Keratinocyte (primary cell): ENCODE measurements around the gene OASL. TPM values are rescaled to one million over a fixed set of nuclear protein-coding genes. Genes with fewer than 3 reads are reported as not detected.

ENCODE experiments used
- DNase-seq: peaks from one replicate; pipeline ENCODE4 v3.0.0-alpha.2; 2011; ENCODE audit warnings: low read depth, missing footprints, low spot score
- FAIRE-seq: peaks from 2 replicates; lab custom pipeline; 2011; peaks lifted over from hg19 to GRCh38; lab: Jason Lieb, UNC
- H2AFZ ChIP-seq: 2 replicates; pipeline ENCODE4 v1.6.0; 2012; ENCODE audit warnings: low read length, control low read depth, inconsistent platforms; ENCODE audit not compliant: control insufficient read depth
- H3K27ac ChIP-seq: 2 replicates; pipeline ENCODE4 v1.5.1; 2011; ENCODE audit warnings: low read length; ENCODE audit not compliant: control insufficient read depth, insufficient read depth
- H3K27me3 ChIP-seq: 3 replicates; pipeline ENCODE4 v1.6.0; 2011; ENCODE audit warnings: low read length; ENCODE audit not compliant: control insufficient read depth, insufficient read depth; ENCODE audit errors: extremely low read depth
- H3K36me3 ChIP-seq, 2 experiments: 2 replicates in 1 of 2; 3 replicates in 1 of 2; pipeline ENCODE4 v1.5.1; 2011; ENCODE audit warnings: low read length in 2 of 2, mild to moderate bottlenecking in 1 of 2; ENCODE audit not compliant: control insufficient read depth in 2 of 2, insufficient read depth in 2 of 2; ENCODE audit errors: extremely low read depth in 1 of 2
- H3K4me1 ChIP-seq: 3 replicates; pipeline ENCODE4 v1.5.1; 2011; ENCODE audit warnings: low read length; ENCODE audit not compliant: control insufficient read depth, insufficient read depth; ENCODE audit errors: extremely low read depth
- H3K4me2 ChIP-seq: 3 replicates; pipeline ENCODE4 v1.6.0; 2011; ENCODE audit warnings: low read depth, low read length; ENCODE audit not compliant: control insufficient read depth, insufficient read depth; ENCODE audit errors: extremely low read depth
- H3K4me3 ChIP-seq, 3 experiments: fragments of 200-600 bp in 1 of 3; sonication (generic) in 1 of 3; 2 replicates in 2 of 3; 3 replicates in 1 of 3; pipeline ENCODE4 v1.5.1; 2011 to 2016; ENCODE audit warnings: low read length in 3 of 3, mild to moderate bottlenecking in 3 of 3, control low read depth in 2 of 3, inconsistent platforms in 1 of 3, low read depth in 1 of 3, mixed read lengths in 1 of 3, mixed run types in 1 of 3, moderate library complexity in 1 of 3; ENCODE audit not compliant: control insufficient read depth in 2 of 3, insufficient read depth in 2 of 3; ENCODE audit errors: extremely low read depth in 1 of 3
- H3K79me2 ChIP-seq: 2 replicates; pipeline ENCODE4 v1.6.0; 2012; ENCODE audit warnings: low read length; ENCODE audit not compliant: control insufficient read depth, insufficient read depth
- H3K9ac ChIP-seq: 3 replicates; pipeline ENCODE4 v1.6.0; 2011; ENCODE audit warnings: low read length; ENCODE audit not compliant: control insufficient read depth, insufficient read depth; ENCODE audit errors: extremely low read depth
- H3K9me1 ChIP-seq: 3 replicates; pipeline ENCODE4 v1.6.0; 2011; ENCODE audit warnings: low read length; ENCODE audit not compliant: control insufficient read depth, insufficient read depth; ENCODE audit errors: extremely low read depth
- H3K9me3 ChIP-seq: 2 replicates; pipeline ENCODE4 v1.5.1; 2012; ENCODE audit warnings: low read depth, low read length; ENCODE audit not compliant: control insufficient read depth
- H4K20me1 ChIP-seq: 3 replicates; pipeline ENCODE4 v1.6.0; 2011; ENCODE audit warnings: low read length; ENCODE audit not compliant: control insufficient read depth, insufficient read depth; ENCODE audit errors: extremely low read depth
- EZH2 ChIP-seq: IDR thresholded peaks from one replicate; pipeline ENCODE4 v1.6.1; 2012; ENCODE audit warnings: inconsistent platforms, mild to moderate bottlenecking, low read length, moderate library complexity
- dilution Hi-C: fragments of 300-500 bp; cut with MboI; formaldehyde crosslinking; loops from one replicate; pipeline ENCODE4 v1.7.0; 2020; ENCODE audit warnings: low sequenced_read_pairs; ENCODE audit not compliant: extremely low pct_ligation_motif_present
- polyA plus RNA-seq, 5 experiments: library from polyadenylated mRNA; depleted of rRNA in 3 of 5; stranded (reverse) in 3 of 5; stranded (forward) in 1 of 5; unstranded in 1 of 5; fragments of >200 nt; gene quantifications; 1 replicate in 1 of 5; 2 replicates in 3 of 5; 3 replicates in 1 of 5; pipeline versions ENCODE4 v1.2.1 to v1.2.3, GENCODE V29; 2011 to 2012; ENCODE audit warnings: missing spikeins in 2 of 5, low read depth in 1 of 5, low replicate concordance in 1 of 5
- TF ChIP-seq, protein P1 (sequence below), 3 experiments: IDR thresholded peaks in 1 of 3; conservative IDR thresholded peaks in 1 of 3; optimal IDR thresholded peaks in 1 of 3; 2 replicates in 2 of 3; 3 replicates in 1 of 3; pipeline versions ENCODE3 to v1.5.1; 2011; ENCODE audit warnings: low read length in 3 of 3, mild to moderate bottlenecking in 3 of 3, moderate library complexity in 2 of 3, control low read depth in 1 of 3, inconsistent platforms in 1 of 3; ENCODE audit not compliant: insufficient read depth in 2 of 3; ENCODE audit errors: extremely low read depth in 1 of 3

The OASL gene
- polyA plus RNA-seq, 1 donor (not counting 4 experiments of a cell fraction or from before 2014, with no cell fraction given), result 3.6 TPM

DNA sequence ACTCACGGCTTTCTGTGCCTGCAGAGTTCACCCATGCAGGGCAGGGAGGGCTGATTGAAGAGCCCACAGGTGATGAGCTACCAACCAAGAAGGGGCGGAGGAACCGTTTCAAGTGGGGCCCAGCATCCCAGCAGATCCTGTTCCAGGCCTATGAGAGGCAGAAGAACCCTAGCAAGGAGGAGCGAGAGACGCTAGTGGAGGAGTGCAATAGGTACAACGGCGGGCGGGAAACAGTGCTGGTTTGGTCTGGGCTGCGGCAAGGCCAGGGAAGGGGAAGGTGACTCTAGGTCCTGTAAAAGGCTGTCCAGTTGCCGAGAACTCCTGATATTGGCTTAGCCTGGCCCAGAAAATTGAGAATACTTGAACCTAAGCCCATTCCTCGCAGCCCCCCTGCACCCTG lies 45.5 kb downstream of the OASL start:
- Histone ChIP-seq H3K36me3 (no peaks in the 10 kb centered on the region), H3K4me1 (no peaks in the 10 kb centered on the region), H3K4me3 (no peak overlapping the region), H4K20me1 (no peaks in the 10 kb centered on the region), H3K9me3 (no peaks in the 10 kb centered on the region), H3K27ac (no peak overlapping the region), H3K9ac (no peak overlapping the region), H3K79me2 (no peaks in the 10 kb centered on the region), H3K27me3 (peaks cover 7% of the 10 kb centered on the region), H2AFZ (no peak overlapping the region), H3K4me2 (no peak overlapping the region), H3K9me1 (no peaks in the 10 kb centered on the region)
- dilution Hi-C loops, result no loop called here
- no peak for TF ChIP-seq EZH2
- TF ChIP-seq, protein P1, sequence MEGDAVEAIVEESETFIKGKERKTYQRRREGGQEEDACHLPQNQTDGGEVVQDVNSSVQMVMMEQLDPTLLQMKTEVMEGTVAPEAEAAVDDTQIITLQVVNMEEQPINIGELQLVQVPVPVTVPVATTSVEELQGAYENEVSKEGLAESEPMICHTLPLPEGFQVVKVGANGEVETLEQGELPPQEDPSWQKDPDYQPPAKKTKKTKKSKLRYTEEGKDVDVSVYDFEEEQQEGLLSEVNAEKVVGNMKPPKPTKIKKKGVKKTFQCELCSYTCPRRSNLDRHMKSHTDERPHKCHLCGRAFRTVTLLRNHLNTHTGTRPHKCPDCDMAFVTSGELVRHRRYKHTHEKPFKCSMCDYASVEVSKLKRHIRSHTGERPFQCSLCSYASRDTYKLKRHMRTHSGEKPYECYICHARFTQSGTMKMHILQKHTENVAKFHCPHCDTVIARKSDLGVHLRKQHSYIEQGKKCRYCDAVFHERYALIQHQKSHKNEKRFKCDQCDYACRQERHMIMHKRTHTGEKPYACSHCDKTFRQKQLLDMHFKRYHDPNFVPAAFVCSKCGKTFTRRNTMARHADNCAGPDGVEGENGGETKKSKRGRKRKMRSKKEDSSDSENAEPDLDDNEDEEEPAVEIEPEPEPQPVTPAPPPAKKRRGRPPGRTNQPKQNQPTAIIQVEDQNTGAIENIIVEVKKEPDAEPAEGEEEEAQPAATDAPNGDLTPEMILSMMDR (optimal IDR thresholded peaks at IDR 0.05 in 1 of 3, IDR thresholded peaks at IDR 0.05 in 1 of 3, conservative IDR thresholded peaks at IDR 0.05 in 1 of 3; ENCODE audit: extremely low read depth in 1 of 3, insufficient read depth in 2 of 3, low read length in 3 of 3), result no peak
- FAIRE-seq, result no peak
- no peak for DNase-seq

DNA sequence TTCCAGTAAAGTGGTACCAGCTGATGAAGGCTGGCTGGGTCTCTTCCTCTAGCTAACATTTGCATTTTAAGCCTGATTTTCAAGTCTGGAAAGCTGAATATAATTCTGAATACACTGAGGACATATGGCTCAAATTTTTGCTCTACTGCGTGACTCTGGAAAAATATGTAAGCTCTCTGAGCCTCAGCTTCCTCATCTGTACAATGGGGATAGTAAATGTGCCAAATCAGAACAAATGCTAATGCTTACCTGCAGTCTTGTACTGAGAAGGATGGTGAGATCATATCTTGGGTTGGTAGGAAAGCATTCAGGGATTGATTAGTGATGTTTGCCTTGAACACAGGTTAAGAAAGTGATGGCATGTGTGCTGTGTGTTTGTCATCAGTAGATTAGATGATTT lies 46.1 kb downstream of the OASL start:
- Histone ChIP-seq H3K4me1 (no peaks in the 10 kb centered on the region), H3K27me3 (peaks cover 7% of the 10 kb centered on the region), H3K4me2 (no peak overlapping the region), H3K27ac (no peak overlapping the region), H3K79me2 (no peaks in the 10 kb centered on the region), H3K9me3 (no peaks in the 10 kb centered on the region), H3K9ac (no peak overlapping the region), H3K36me3 (no peaks in the 10 kb centered on the region), H4K20me1 (no peaks in the 10 kb centered on the region), H2AFZ (no peak overlapping the region), H3K9me1 (no peaks in the 10 kb centered on the region), H3K4me3 (no peak overlapping the region)
- dilution Hi-C loops, result no loop called here
- FAIRE-seq (no peak), DNase-seq (no peak)
- TF ChIP-seq EZH2, result no peak
- TF ChIP-seq, protein P1 (optimal IDR thresholded peaks at IDR 0.05 in 1 of 3, IDR thresholded peaks at IDR 0.05 in 1 of 3, conservative IDR thresholded peaks at IDR 0.05 in 1 of 3; ENCODE audit: extremely low read depth in 1 of 3, insufficient read depth in 2 of 3, low read length in 3 of 3), result no peak
